Caco-2 (cell line): Measurements from ENCODE around the gene TLL1. TPM values are rescaled to one million over a fixed set of nuclear protein-coding genes. Genes with fewer than 3 reads are reported as not detected.

ENCODE experiments used
- BruUV-seq: library from RNA; stranded (reverse); fragments of 400-500 nt; replicated peaks from 2 replicates; lab custom pipeline; 2021; lab: Mats Ljungman, UMichigan
- CTCF ChIA-PET: fragments of 300-600 bp; sonication (Branson Sonifier 250); formaldehyde crosslinking; loops from one replicate; lab custom pipeline; 2022; ENCODE audit warnings: antibody characterized with exemption; lab: Charles Lee
- POLR2A ChIA-PET: fragments of 300-600 bp; sonication (Branson Sonifier 250); formaldehyde crosslinking; loops from one replicate; lab custom pipeline; 2022; ENCODE audit warnings: antibody characterized with exemption; lab: Charles Lee
- DNase-seq, 2 experiments: peaks; one replicate each; pipeline versions ENCODE4 v3.0.0 to v3.0.0-alpha.2; 2020 to 2022
- H3K27me3 ChIP-seq: replicated peaks from 2 replicates; pipeline ENCODE4 v1.6.0; 2011; ENCODE audit warnings: low read length; ENCODE audit not compliant: control insufficient read depth, insufficient read depth
- H3K36me3 ChIP-seq: 2 replicates; pipeline ENCODE4 v1.5.1; 2011; ENCODE audit warnings: low read length; ENCODE audit not compliant: control insufficient read depth, insufficient read depth
- H3K4me1 ChIP-seq: fragments of 250-450 bp; sonication (Bioruptor Pico); 2 replicates; pipeline ENCODE4 v1.5.1; 2020; ENCODE audit warnings: mild to moderate bottlenecking
- H3K4me3 ChIP-seq: 2 replicates; pipeline ENCODE4 v1.5.1; 2011; ENCODE audit warnings: low read depth, mild to moderate bottlenecking, control low read depth, low read length
- H3K9me3 ChIP-seq: fragments of 250-450 bp; sonication (Bioruptor Pico); 2 replicates; pipeline ENCODE4 v1.5.1; 2020; ENCODE audit warnings: mild to moderate bottlenecking, moderate library complexity
- H3K27ac Mint-ChIP-seq: one replicate; pipeline ENCODE4 v1.8.0; 2022; ENCODE audit warnings: mixed read lengths; ENCODE audit not compliant: unreplicated experiment
- H3K27me3 Mint-ChIP-seq: one replicate; pipeline ENCODE4 v1.8.0; 2022; ENCODE audit warnings: mixed read lengths; ENCODE audit not compliant: insufficient read depth, unreplicated experiment
- H3K36me3 Mint-ChIP-seq: one replicate; pipeline ENCODE4 v1.8.0; 2022; ENCODE audit warnings: mild to moderate bottlenecking, mixed read lengths; ENCODE audit not compliant: insufficient read depth, unreplicated experiment
- H3K4me1 Mint-ChIP-seq: one replicate; pipeline ENCODE4 v1.8.0; 2022; ENCODE audit warnings: low read depth, mixed read lengths; ENCODE audit not compliant: unreplicated experiment
- H3K4me3 Mint-ChIP-seq: one replicate; pipeline ENCODE4 v1.8.0; 2022; ENCODE audit warnings: mild to moderate bottlenecking, moderate library complexity, mixed read lengths; ENCODE audit not compliant: unreplicated experiment
- H3K9me3 Mint-ChIP-seq: one replicate; pipeline ENCODE4 v1.8.0; 2022; ENCODE audit warnings: mixed read lengths; ENCODE audit not compliant: unreplicated experiment
- CTCF ChIP-seq, 2 experiments: fragments of 200-600 bp in 1 of 2; IDR thresholded peaks; 1 replicate in 1 of 2; 2 replicates in 1 of 2; pipeline versions ENCODE4 v1.5.1 to v1.8.0; 2011 to 2022; ENCODE audit warnings: antibody characterized with exemption in 1 of 2, control low read depth in 1 of 2, inconsistent platforms in 1 of 2, low read depth in 1 of 2, low read length in 1 of 2, mild to moderate bottlenecking in 1 of 2, moderate library complexity in 1 of 2; ENCODE audit not compliant: insufficient read depth in 1 of 2, severe bottlenecking in 1 of 2, unreplicated experiment in 1 of 2
- intact Hi-C: fragments of 100-400 bp; cut with micrococcal nuclease; formaldehyde crosslinking; loops from one replicate; pipeline ENCODE4 v1.10.0; 2022; ENCODE audit not compliant: unreplicated experiment
- total RNA-seq: library from RNA; stranded (reverse); gene quantifications from 2 replicates; pipeline ENCODE4 v1.2.3, GENCODE V29; 2022

The TLL1 gene
- total RNA-seq, 1 experiment from 2014 or later = 14.2 TPM

DNA sequence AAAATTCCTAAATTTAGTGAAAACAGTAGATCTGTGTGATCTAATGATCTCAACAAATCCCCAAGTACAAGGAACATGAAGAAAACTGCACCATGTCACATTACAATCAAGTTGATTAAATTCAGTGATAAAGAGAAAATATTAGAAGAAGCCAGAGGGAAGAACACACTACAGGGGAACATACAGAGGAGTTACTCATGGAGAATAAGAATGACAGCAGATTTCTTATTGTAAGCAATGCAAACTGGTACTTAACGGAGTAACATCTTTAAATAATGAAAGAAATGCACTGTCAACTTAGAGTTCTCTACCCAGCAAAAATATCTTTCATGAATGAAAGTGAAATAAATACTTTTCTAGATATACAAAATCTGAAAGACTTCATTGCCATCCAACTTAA lies 21.1 kb downstream of the TLL1 start:
- H3K9me3 ChIP-seq = no peaks in the 10 kb centered on the region; the same call in 1 of the 2 replicates
- CTCF ChIA-PET = no interaction called here
- no peak overlapping the region for H3K27ac Mint-ChIP-seq

GRCh38 chr4:165905405-165906027 lies 32.5 kb downstream of the TLL1 start:
- Mint-ChIP-seq H3K27me3 (no peaks in the 10 kb centered on the region), H3K4me1 (peaks cover 6% of the 10 kb centered on the region), H3K9me3 (peaks cover under 1% of the 10 kb centered on the region), H3K27ac (no peak overlapping the region), H3K36me3 (no peaks in the 10 kb centered on the region), H3K4me3 (no peak overlapping the region)
- Histone ChIP-seq H3K36me3 (no peaks in the 10 kb centered on the region), H3K27me3 (no peaks in the 10 kb centered on the region), H3K4me1 (no peaks in the 10 kb centered on the region), H3K9me3 (no peaks in the 10 kb centered on the region), H3K4me3 (no peak overlapping the region)
- BruUV-seq = no TSS peak
- no peak for DNase-seq
- no peak for TF ChIP-seq CTCF (IDR thresholded peaks at IDR 0.05; ENCODE audit: insufficient read depth in 1 of 2, low read depth in 1 of 2, low read length in 1 of 2, severe bottlenecking in 1 of 2, unreplicated experiment in 1 of 2)
- intact Hi-C loops = no loop called here
- CTCF ChIA-PET = no interaction called here
- POLR2A ChIA-PET = no interaction called here

More for the DNA sequence above, 21.1 kb downstream of the TLL1 start:
- no peaks in the 10 kb centered on the region for H3K27me3 ChIP-seq
- Mint-ChIP-seq H3K4me3 (no peak overlapping the region), H3K4me1 (peaks cover 7% of the 10 kb centered on the region), H3K27me3 (no peaks in the 10 kb centered on the region), H3K36me3 (peaks cover 16% of the 10 kb centered on the region), H3K9me3 (peaks cover 50% of the 10 kb centered on the region)
- intact Hi-C loops = no loop called here
- H3K36me3 ChIP-seq = no peaks in the 10 kb centered on the region
- no peak for DNase-seq
- no peaks in the 10 kb centered on the region for H3K4me1 ChIP-seq
- no peak overlapping the region for H3K4me3 ChIP-seq
- no TSS peak for BruUV-seq
- POLR2A ChIA-PET = no interaction called here
- TF ChIP-seq CTCF (IDR thresholded peaks at IDR 0.05; ENCODE audit: insufficient read depth in 1 of 2, low read depth in 1 of 2, low read length in 1 of 2, severe bottlenecking in 1 of 2, unreplicated experiment in 1 of 2) = no peak

DNA sequence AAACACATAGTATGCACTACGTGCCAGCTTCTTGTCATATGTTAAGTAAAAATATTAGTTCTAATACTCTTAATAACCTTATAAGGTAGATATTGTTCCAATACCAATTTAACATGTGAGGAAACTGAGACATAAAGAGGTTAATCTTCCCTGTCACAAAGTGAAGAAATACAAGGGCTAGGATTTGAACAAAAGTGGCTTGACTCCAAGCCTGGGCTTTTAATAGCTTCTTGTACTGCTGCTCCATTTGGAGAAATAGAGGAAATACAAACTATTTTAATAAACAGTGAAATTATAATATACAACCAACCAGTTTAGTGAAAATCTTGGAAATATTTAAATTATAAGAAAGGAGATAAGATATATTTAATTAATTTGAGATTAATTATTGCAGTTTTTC lies 33.2 kb downstream of the TLL1 start:
- intact Hi-C loops = no loop called here
- Mint-ChIP-seq H3K27me3 (no peaks in the 10 kb centered on the region), H3K27ac (no peak overlapping the region), H3K36me3 (no peaks in the 10 kb centered on the region), H3K4me1 (peaks cover 6% of the 10 kb centered on the region), H3K4me3 (no peak overlapping the region), H3K9me3 (no peaks in the 10 kb centered on the region)
- ChIA-PET CTCF (no interaction called here), POLR2A (no interaction called here)
- Histone ChIP-seq H3K27me3 (no peaks in the 10 kb centered on the region), H3K36me3 (no peaks in the 10 kb centered on the region), H3K4me3 (no peak overlapping the region), H3K4me1 (no peaks in the 10 kb centered on the region), H3K9me3 (no peaks in the 10 kb centered on the region)
- TF ChIP-seq CTCF (IDR thresholded peaks at IDR 0.05; ENCODE audit: insufficient read depth in 1 of 2, low read depth in 1 of 2, low read length in 1 of 2, severe bottlenecking in 1 of 2, unreplicated experiment in 1 of 2) = no peak
- BruUV-seq = no TSS peak
- DNase-seq = no peak
